Measurements from ENCODE around the gene FGGY. TPM values are rescaled to one million over a fixed set of nuclear protein-coding genes. Genes with fewer than 3 reads are reported as not detected.
"Not testable (repeated sequence)": the region's sequence is repeated elsewhere in the genome, so short reads cannot be mapped to it uniquely, and the experiment has no call there.

Gene FGGY
- total RNA-seq, 1 experiment from 2014 or later = 10.2 TPM

GRCh38 chr1:59512702-59513101, 215.8 kb downstream of the FGGY start:
- in situ Hi-C loops (cut with HindIII; ENCODE audit: low sequenced_read_pairs) = no loop called here
- no peak for DNase-seq (ENCODE audit: low spot score)

- in situ Hi-C loops (cut with HindIII; ENCODE audit: low sequenced_read_pairs) = no loop called here
- no peak for DNase-seq (ENCODE audit: low spot score)
These were observed 217.4 kb downstream of the FGGY start for GRCh38 chr1:59514061-59514909.

- DNase-seq (ENCODE audit: low spot score) = no peak
- in situ Hi-C loops (cut with HindIII; ENCODE audit: low sequenced_read_pairs) = no loop called here
These were observed 220.0 kb downstream of the FGGY start for GRCh38 chr1:59516881-59517280.

- in situ Hi-C loops (cut with HindIII; ENCODE audit: low sequenced_read_pairs) = no loop called here
- DNase-seq (ENCODE audit: low spot score) = peak; percentile 44
These were observed 223.3 kb downstream of the FGGY start for GRCh38 chr1:59520194-59520593.

GRCh38 chr1:59520827-59521418, 224.0 kb downstream of the FGGY start:
- DNase-seq (ENCODE audit: low spot score) = peak; percentile 91
- in situ Hi-C loops (cut with HindIII; ENCODE audit: low sequenced_read_pairs) = no loop called here

- in situ Hi-C loops (cut with HindIII; ENCODE audit: low sequenced_read_pairs) = no loop called here
- DNase-seq (ENCODE audit: low spot score) = no peak
These were observed 224.6 kb downstream of the FGGY start for GRCh38 chr1:59521456-59521855.

- in situ Hi-C loops (cut with HindIII; ENCODE audit: low sequenced_read_pairs) = no loop called here
- DNase-seq (ENCODE audit: low spot score) = no peak
These were observed 226.1 kb downstream of the FGGY start for GRCh38 chr1:59522925-59523505.

GRCh38 chr1:59523745-59524450, 227.0 kb downstream of the FGGY start:
- in situ Hi-C loops (cut with HindIII; ENCODE audit: low sequenced_read_pairs) = no loop called here
- no peak for DNase-seq (ENCODE audit: low spot score)

GRCh38 chr1:59526240-59526639, 229.3 kb downstream of the FGGY start:
- no peak for DNase-seq (ENCODE audit: low spot score)
- in situ Hi-C loops (cut with HindIII; ENCODE audit: low sequenced_read_pairs) = no loop called here

GRCh38 chr1:59528471-59528870, 231.6 kb downstream of the FGGY start:
- in situ Hi-C loops (cut with HindIII; ENCODE audit: low sequenced_read_pairs) = no loop called here
- no peak for DNase-seq (ENCODE audit: low spot score)

GRCh38 chr1:59528900-59529299, 232.0 kb downstream of the FGGY start:
- DNase-seq (ENCODE audit: low spot score) = no peak
- in situ Hi-C loops (cut with HindIII; ENCODE audit: low sequenced_read_pairs) = no loop called here

GRCh38 chr1:59530119-59530518, 233.2 kb downstream of the FGGY start:
- no peak for DNase-seq (ENCODE audit: low spot score)
- in situ Hi-C loops (cut with HindIII; ENCODE audit: low sequenced_read_pairs) = no loop called here

- DNase-seq (ENCODE audit: low spot score) = no peak
These were observed 235.2 kb downstream of the FGGY start for GRCh38 chr1:59532102-59532501.

GRCh38 chr1:59538476-59538875, 241.6 kb downstream of the FGGY start:
- in situ Hi-C loops (cut with HindIII; ENCODE audit: low sequenced_read_pairs); DNase-seq (ENCODE audit: low spot score): not testable (repeated sequence)

More at GRCh38 chr1:59532102-59532501, 235.2 kb downstream of the FGGY start:
- in situ Hi-C loops (cut with HindIII; ENCODE audit: low sequenced_read_pairs) = no loop called here

- in situ Hi-C loops (cut with HindIII; ENCODE audit: low sequenced_read_pairs) = no loop called here
- no peak for DNase-seq (ENCODE audit: low spot score)
These were observed 243.2 kb downstream of the FGGY start for GRCh38 chr1:59539961-59540681.

GRCh38 chr1:59541161-59541560, 244.3 kb downstream of the FGGY start:
- DNase-seq (ENCODE audit: low spot score) = peak; percentile 84
- in situ Hi-C loops (cut with HindIII; ENCODE audit: low sequenced_read_pairs) = no loop called here

- in situ Hi-C loops (cut with HindIII; ENCODE audit: low sequenced_read_pairs) = no loop called here
These were observed 245.0 kb downstream of the FGGY start for GRCh38 chr1:59541891-59542290.

GRCh38 chr1:59543211-59543668, 246.3 kb downstream of the FGGY start:
- DNase-seq (ENCODE audit: low spot score) = no peak
- in situ Hi-C loops (cut with HindIII; ENCODE audit: low sequenced_read_pairs) = no loop called here

More at GRCh38 chr1:59541891-59542290, 245.0 kb downstream of the FGGY start:
- DNase-seq (ENCODE audit: low spot score) = no peak

Measured in G401 (cell line).